ENCODE results near the gene MPPED2. TPM values are rescaled to one million over a fixed set of nuclear protein-coding genes. Genes with fewer than 3 reads are reported as not detected.

The MPPED2 gene
- total RNA-seq, 1 experiment from 2014 or later: 4.7 TPM

GRCh38 chr11:30505603-30506002 lies 80.5 kb downstream of the MPPED2 start:
- Histone ChIP-seq H3K4ac (ENCODE audit: low read depth, low read length) (no peak overlapping the region), H3K18ac (ENCODE audit: insufficient read length, low read depth, low read length) (no peak overlapping the region), H2AFZ (ENCODE audit: low read length) (no peak overlapping the region), H3K9ac (ENCODE audit: extremely low read depth, insufficient read length, low read length) (no peak overlapping the region), H3K14ac (ENCODE audit: insufficient read depth, low read length) (no peak overlapping the region), H3K56ac (ENCODE audit: insufficient read length, low read depth, low read length) (no peak overlapping the region), H2BK12ac (ENCODE audit: insufficient read length, low read depth, low read length) (no peak overlapping the region), H3K23ac (ENCODE audit: insufficient read length, low read depth, low read length) (no peak overlapping the region), H3T11ph (ENCODE audit: low read length) (no peak overlapping the region), H3K79me2 (ENCODE audit: insufficient read depth, low read length) (no peaks in the 10 kb centered on the region), H3K23me2 (ENCODE audit: insufficient read length, low read depth, low read length, poor library complexity, severe bottlenecking) (no peaks in the 10 kb centered on the region), H3K4me2 (ENCODE audit: insufficient read depth, insufficient read length, low read length) (no peak overlapping the region), H2BK5ac (ENCODE audit: insufficient read length, low read length) (no peak overlapping the region), H3K79me1 (ENCODE audit: insufficient read depth, low read depth, low read length, poor library complexity, severe bottlenecking) (no peaks in the 10 kb centered on the region), H3K9me3 (ENCODE audit: control insufficient read depth, low read depth, low read length) (no peaks in the 10 kb centered on the region), H2AK5ac (ENCODE audit: insufficient read length, low read length) (no peak overlapping the region), H4K20me1 (ENCODE audit: control insufficient read depth, insufficient read depth, insufficient read length) (no peaks in the 10 kb centered on the region), H2BK20ac (ENCODE audit: low read depth, low read length, poor library complexity, severe bottlenecking) (no peak overlapping the region), H3K4me1 (ENCODE audit: insufficient read depth, low read length) (no peaks in the 10 kb centered on the region), H4K8ac (replicated peaks; ENCODE audit: insufficient read length, low read depth, low read length) (no peak overlapping the region), H2BK120ac (ENCODE audit: low read depth, low read length, poor library complexity, severe bottlenecking) (no peak overlapping the region), H3K27me3 (ENCODE audit: insufficient read depth, low read length) (no peaks in the 10 kb centered on the region), H4K91ac (ENCODE audit: insufficient read length, low read depth, low read length) (no peak overlapping the region), H2BK15ac (ENCODE audit: low read depth, low read length) (no peak overlapping the region), H3K27ac (ENCODE audit: insufficient read length, low read depth, low read length) (no peak overlapping the region), H4K5ac (ENCODE audit: insufficient read length, low read depth, low read length) (no peak overlapping the region)
- WGBS (ENCODE audit: extremely low coverage, insufficient read length, low lambda C conversion rate): no CpG with 5 or more reads among the region's 3 CpGs
- DNase-seq: no peak
- TF ChIP-seq, protein P1, sequence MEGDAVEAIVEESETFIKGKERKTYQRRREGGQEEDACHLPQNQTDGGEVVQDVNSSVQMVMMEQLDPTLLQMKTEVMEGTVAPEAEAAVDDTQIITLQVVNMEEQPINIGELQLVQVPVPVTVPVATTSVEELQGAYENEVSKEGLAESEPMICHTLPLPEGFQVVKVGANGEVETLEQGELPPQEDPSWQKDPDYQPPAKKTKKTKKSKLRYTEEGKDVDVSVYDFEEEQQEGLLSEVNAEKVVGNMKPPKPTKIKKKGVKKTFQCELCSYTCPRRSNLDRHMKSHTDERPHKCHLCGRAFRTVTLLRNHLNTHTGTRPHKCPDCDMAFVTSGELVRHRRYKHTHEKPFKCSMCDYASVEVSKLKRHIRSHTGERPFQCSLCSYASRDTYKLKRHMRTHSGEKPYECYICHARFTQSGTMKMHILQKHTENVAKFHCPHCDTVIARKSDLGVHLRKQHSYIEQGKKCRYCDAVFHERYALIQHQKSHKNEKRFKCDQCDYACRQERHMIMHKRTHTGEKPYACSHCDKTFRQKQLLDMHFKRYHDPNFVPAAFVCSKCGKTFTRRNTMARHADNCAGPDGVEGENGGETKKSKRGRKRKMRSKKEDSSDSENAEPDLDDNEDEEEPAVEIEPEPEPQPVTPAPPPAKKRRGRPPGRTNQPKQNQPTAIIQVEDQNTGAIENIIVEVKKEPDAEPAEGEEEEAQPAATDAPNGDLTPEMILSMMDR (conservative IDR thresholded peaks at IDR 0.05): no peak
- no peak overlapping the region for H3K4me3 Mint-ChIP-seq
- peaks cover 8 to 15% of the 10 kb centered on the region in 2 experiments for H3K4me1 Mint-ChIP-seq
- no peaks in the 10 kb centered on the region for H3K9me3 Mint-ChIP-seq
- peaks cover 0 to 4% (median 0%) of the 10 kb centered on the region in 3 experiments; a peak in 1 of 7 replicates for H3K36me3 Mint-ChIP-seq (ENCODE audit: insufficient read depth in 1 of 3, low read depth in 3 of 3)
- H3K27me3 Mint-ChIP-seq (ENCODE audit: low read depth): no peaks in the 10 kb centered on the region
- no peak overlapping the region for H3K27ac Mint-ChIP-seq

Measured in H9 (cell line).